ENCODE data around the gene ZCCHC10. TPM values are rescaled to one million over a fixed set of nuclear protein-coding genes. Genes with fewer than 3 reads are reported as not detected.

Gene ZCCHC10
- total and polyA plus RNA-seq, 2 of the 4 experiments (the other 2 are of a cell fraction), result 4.1 to 20.4 TPM

GRCh38 chr5:133032852-133033742 is 6.7 kb upstream of the ZCCHC10 start:
- BruUV-seq (replicated peaks), result no TSS peak
- no peak overlapping the region for H2BK120ac ChIP-seq (ENCODE audit: low read depth, low read length)
- no peak overlapping the region for H3K4me3 ChIP-seq (ENCODE audit: insufficient read depth, low read depth, low read length)
- TF ChIP-seq SMC3 (IDR thresholded peaks at IDR 0.05; ENCODE audit: low read depth, low read length) (no peak), USF2 (IDR thresholded peaks at IDR 0.05; ENCODE audit: low read depth, low read length) (peak; percentile 45; the same call in 1 of the 2 replicates)
- no peak overlapping the region for H2BK20ac ChIP-seq (ENCODE audit: low read depth, low read length)
- no peak overlapping the region for H2BK5ac ChIP-seq (ENCODE audit: low read depth, low read length, poor library complexity, severe bottlenecking)
- dilution Hi-C loops (cut with HindIII; ENCODE audit: low sequenced_read_pairs, unreplicated experiment), result no loop called here
- DNase-seq (no peak), ATAC-seq (ENCODE audit: low read depth) (peak; percentile 27)
- ChIA-PET CTCF (no interaction called here), POLR2A (ENCODE audit: unreplicated experiment) (no interaction called here)
- H3K4me1 ChIP-seq (ENCODE audit: control insufficient read depth, insufficient read depth, low read length), result no peaks in the 10 kb centered on the region
- H3K79me1 ChIP-seq (ENCODE audit: low read depth in 1 of 2, low read length in 2 of 2), result no peaks in the 10 kb centered on the region
- H3K14ac ChIP-seq (replicated peaks; ENCODE audit: low read depth, low read length), result no peak overlapping the region
- no peak overlapping the region for H2AK5ac ChIP-seq (ENCODE audit: low read depth, low read length)
- no peak overlapping the region for H3K4me2 ChIP-seq (ENCODE audit: low read depth, low read length)
- no peak overlapping the region for H3K27ac ChIP-seq (ENCODE audit: insufficient read depth, low read length)
- no peak overlapping the region for H3K56ac ChIP-seq (ENCODE audit: extremely low read depth, insufficient read depth, low read length)
- H3K9me3 ChIP-seq (ENCODE audit: control insufficient read depth, insufficient read depth, low read length), result no peaks in the 10 kb centered on the region
- H4K5ac ChIP-seq (ENCODE audit: low read depth, low read length), result no peak overlapping the region
- no peaks in the 10 kb centered on the region for H3K36me3 ChIP-seq (ENCODE audit: control insufficient read depth, insufficient read depth, low read length)
- no peak overlapping the region for H3K23ac ChIP-seq (ENCODE audit: low read depth, low read length)
- H2BK15ac ChIP-seq (ENCODE audit: low read depth, low read length), result no peak overlapping the region
- in situ Hi-C loops (cut with MboI; ENCODE audit: low sequenced_read_pairs), result no loop called here
- H3K9me1 ChIP-seq (ENCODE audit: insufficient read depth, low read length), result no peaks in the 10 kb centered on the region
- no peak overlapping the region; the same call in 1 of the 2 replicates for H4K91ac ChIP-seq (ENCODE audit: insufficient read depth, low read depth, low read length)
- intact Hi-C loops (cut with micrococcal nuclease), result no loop called here
- no peak overlapping the region for H3K9ac ChIP-seq (ENCODE audit: low read depth, low read length)
- no peak overlapping the region for H3K18ac ChIP-seq (ENCODE audit: low read depth, low read length)
- H2AFZ ChIP-seq (replicated peaks; ENCODE audit: low read length, poor library complexity), result peak overlapping the region; percentile 0
- no peak overlapping the region for H2AK9ac ChIP-seq (replicated peaks; ENCODE audit: low read depth, low read length, poor library complexity)
- 60% methylated on average over 1 of the region's 6 CpGs; no CpG with 5 or more reads in 1 of the 2 experiments for WGBS, 2 experiments (ENCODE audit: extremely low coverage in 2 of 2, insufficient read length in 1 of 2)
- no peak overlapping the region for H3K4ac ChIP-seq (ENCODE audit: low read depth, low read length)
- H4K20me1 ChIP-seq (ENCODE audit: insufficient read depth, low read length), result no peaks in the 10 kb centered on the region
- H4K8ac ChIP-seq (ENCODE audit: low read depth in 2 of 2, low read length in 2 of 2), result no peak overlapping the region
- H3K27me3 ChIP-seq (ENCODE audit: control insufficient read depth, insufficient read depth, low read length), result no peaks in the 10 kb centered on the region
